ENCODE measurements around the gene NOTCH4.

GRCh38 chr6:32191696-32192607 lies 31.9 kb downstream of the NOTCH4 start:
- TF ChIP-seq SUZ12 (IDR thresholded peaks at IDR 0.05; ENCODE audit: extremely low read depth, insufficient read depth, insufficient read length) (no peak), ZNF274 (IDR thresholded peaks at IDR 0.05; ENCODE audit: low read depth, low read length) (no peak), YY1 (IDR thresholded peaks at IDR 0.05; ENCODE audit: insufficient read depth, insufficient read length) (no peak)
